ENCODE data around the gene PPP1CC. TPM values are rescaled to one million over a fixed set of nuclear protein-coding genes. Genes with fewer than 3 reads are reported as not detected.
A peak's percentile ranks its signal among the peaks of the same experiment; 100 is the strongest.
"Not testable (repeated sequence)": the region's sequence is repeated elsewhere in the genome, so short reads cannot be mapped to it uniquely, and the experiment has no call there.

The PPP1CC gene
- total RNA-seq, result 102 TPM
- long read RNA-seq, transcript PPP1CC-202 (8 exons, 1,472 nt), result minor isoform, 7 of 105 reads
- long read RNA-seq, transcript PPP1CC-201 (7 exons, 2,559 nt), result major isoform, 90 of 105 reads
- long read RNA-seq, partial matches to known transcripts, result 5 of 105 reads
- long read RNA-seq, other reads (novel, unspliced or antisense), result 1 of 105 reads

DNA sequence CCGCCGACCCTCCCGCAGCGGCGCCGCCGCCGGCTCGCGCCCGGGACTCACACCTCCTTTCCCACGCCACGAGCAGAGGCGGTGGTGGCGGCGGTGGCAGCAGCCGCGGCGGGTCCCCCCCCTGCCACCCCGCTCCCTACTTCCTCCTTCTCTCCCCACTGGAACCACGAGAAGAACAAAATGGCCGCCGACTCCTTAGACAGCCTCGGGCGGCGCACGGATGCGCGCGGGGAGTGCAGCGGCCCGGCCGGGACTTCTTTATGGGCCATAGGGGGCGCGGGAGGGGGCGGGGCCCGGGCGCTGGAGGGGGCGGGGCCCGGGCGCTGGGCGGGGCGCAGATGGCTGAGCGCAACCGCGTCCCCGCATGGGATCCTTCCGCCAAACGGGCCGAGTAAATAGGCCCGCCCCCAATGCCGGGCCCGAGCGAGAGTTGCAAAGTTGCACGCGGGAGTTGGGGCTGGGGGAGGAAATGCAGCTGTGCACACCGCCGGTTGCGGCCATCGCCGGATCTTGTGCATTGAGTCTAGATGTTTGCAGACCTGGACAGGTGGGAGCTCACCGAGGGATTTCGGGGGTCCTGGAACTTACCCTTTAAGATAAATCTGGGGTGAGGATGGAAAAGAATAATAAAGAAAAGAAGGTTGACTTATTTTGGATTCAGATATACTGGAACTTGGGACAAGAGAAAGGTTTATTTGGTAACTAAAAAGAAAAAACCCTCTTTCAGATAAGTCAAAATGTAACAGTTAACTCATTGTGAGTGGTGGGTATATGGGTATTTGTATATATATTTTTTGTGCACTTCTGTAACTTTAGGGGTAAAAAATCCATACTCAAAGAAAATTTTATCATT lies at the start of gene PPP1CC:
Gene PPP1CC, minus strand, starts transcription at position 174 of the 853 bp plus-strand sequence. CDS start 184 bp downstream, outside the sequence.
- peak; percentile 97 for DNase-seq (ENCODE audit: low spot score)
- intact Hi-C loops (cut with DNase I), result loop anchor here (5.0 kb wide), 3 partner anchors 46 to 131 kb away; partner anchors contain the start of gene TCTN1

DNA sequence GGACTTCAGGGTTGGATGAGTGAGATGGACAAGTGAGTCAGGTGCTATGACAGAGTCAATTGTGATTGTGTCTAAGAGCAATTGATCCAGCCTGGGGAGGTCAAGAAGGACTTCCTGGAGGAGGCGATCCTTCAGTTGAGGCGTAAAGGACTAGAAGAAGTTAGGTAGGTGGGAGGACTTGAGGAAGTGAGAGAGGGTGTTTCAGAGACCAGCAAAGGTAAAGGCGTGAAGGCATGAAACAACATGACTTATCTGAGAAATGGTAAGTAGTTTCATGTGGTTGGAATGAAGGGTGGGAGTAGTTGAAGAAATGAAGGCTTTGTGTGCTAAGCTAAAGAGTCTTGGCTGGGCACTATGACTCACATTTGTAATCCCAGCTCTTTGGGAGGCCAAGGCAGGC lies 48.9 kb upstream of the PPP1CC start:
- intact Hi-C loops (cut with DNase I), result no loop called here
- DNase-seq (ENCODE audit: low spot score), result no peak

DNA sequence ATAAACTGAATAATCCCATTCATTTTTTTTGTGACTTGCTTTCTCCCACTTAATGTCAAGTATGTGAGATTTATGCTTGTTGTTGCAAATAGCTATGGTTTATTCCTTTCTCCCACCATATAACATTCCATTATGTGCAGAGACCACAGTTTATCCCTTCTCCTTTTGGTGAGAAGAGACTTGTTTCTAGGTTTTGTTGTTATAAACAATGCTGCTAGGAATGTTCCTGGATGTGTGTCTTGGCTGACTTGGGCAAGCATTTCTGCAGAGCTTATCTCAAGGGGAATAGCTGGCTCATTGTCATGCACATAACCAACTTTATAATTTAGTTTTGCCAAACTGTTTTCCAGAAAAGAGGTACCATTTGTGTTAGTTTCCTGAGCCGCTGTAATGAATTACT lies 47.6 kb upstream of the PPP1CC start:
- no peak for DNase-seq (ENCODE audit: low spot score)
- intact Hi-C loops (cut with DNase I), result no loop called here

DNA sequence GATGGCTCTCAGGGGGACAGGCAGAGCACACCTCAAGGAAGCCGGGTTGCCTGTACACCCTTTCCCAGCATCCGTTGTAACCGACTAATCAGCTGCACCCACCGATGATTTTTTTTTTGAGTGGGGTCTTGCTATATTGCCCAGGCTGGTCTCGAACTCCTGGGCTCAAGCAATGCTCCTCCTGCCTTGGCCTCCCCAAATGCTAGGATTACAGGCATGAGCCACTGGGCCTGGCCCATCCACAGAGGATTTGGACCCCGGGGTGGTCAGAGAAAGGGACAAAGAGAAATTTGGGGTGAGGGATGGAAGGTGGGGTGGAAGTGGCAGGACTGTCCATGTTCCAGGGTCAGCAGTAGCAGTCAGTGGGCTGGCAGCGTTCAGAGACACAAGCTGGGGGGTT lies 43.3 kb upstream of the PPP1CC start:
- intact Hi-C loops (cut with DNase I), result no loop called here
- DNase-seq (ENCODE audit: low spot score), result no peak

DNA sequence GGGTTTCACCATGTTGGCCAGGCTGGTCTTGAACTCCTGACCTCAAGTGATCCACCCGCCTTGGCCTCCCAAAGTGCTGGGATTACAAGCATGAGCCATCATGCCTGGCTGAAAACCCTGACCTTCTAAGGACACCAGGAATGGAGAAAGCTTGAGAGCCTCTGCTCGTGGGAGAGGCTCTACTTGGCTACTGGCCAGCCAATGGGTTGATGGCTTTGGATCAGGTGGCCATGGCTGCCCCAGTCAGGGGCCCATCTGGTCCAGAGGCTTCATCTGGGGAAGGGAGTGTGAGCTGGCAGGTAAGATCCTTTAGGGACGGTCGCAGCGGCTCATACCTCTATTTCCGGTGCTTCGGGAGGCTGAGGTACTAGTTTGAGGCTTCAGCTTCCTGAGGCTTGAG lies 42.5 kb upstream of the PPP1CC start:
- DNase-seq (ENCODE audit: low spot score), result no peak
- intact Hi-C loops (cut with DNase I), result no loop called here

DNA sequence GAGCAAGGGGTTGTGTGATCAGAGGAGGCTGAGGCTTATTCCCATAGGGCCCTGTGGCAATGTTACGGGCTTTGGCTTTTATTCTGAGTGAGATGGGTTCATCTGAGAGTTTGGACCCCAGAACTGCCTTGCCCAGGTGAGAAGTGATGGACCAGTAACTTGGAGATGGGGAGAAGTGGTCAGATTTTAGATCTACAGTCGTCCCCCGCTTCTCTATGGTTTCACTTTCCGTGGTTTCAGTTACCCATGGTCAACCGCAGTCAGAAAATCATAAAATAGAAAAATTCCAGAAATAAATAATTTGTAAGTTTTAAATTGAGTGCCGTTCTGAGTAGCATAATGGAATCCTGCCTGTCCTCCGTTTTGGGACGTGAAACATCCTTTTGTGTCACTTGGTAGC lies 40.2 kb upstream of the PPP1CC start:
- no peak for DNase-seq (ENCODE audit: low spot score)
- intact Hi-C loops (cut with DNase I), result no loop called here

DNA sequence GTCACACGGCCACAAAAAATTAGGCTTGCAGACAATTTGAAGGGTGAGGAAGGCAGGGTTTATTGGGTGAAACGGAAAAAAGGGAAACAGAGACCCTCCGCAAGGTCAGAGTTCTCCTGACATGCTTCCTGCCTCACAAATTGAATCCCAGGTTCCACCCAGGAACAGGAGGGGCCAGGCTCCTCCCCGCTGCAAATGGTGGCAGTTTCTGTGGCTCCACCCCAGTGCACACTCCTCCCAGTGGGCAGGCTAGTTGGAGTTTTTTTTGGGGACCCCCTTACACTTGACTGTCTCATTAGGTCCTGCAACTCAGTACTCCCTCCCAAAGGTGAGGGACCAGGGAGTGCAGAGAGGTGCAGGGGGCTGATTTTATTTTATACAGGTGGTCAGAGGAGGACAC lies 39.4 kb upstream of the PPP1CC start:
- intact Hi-C loops (cut with DNase I), result no loop called here
- DNase-seq (ENCODE audit: low spot score), result no peak

DNA sequence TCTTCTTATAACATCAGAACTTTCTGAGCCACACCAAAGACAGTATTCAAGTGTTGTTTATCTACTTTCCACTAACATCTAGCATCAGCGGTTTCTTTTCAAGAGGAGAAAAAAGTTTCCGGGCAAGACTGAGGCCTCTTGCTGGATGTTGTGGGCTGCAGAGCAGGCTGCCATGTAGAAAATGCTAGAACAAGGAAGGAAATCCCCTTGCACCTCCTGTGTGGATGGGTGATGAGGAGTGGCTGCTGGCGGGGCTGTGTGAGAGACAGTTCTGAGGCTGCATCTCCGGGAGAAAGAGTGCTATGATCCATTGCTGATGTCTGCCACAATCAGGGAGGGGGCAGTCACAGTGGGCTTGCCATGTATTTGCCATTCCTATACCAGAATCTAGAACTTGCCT lies 37.8 kb upstream of the PPP1CC start:
- intact Hi-C loops (cut with DNase I), result no loop called here
- DNase-seq (ENCODE audit: low spot score), result no peak

DNA sequence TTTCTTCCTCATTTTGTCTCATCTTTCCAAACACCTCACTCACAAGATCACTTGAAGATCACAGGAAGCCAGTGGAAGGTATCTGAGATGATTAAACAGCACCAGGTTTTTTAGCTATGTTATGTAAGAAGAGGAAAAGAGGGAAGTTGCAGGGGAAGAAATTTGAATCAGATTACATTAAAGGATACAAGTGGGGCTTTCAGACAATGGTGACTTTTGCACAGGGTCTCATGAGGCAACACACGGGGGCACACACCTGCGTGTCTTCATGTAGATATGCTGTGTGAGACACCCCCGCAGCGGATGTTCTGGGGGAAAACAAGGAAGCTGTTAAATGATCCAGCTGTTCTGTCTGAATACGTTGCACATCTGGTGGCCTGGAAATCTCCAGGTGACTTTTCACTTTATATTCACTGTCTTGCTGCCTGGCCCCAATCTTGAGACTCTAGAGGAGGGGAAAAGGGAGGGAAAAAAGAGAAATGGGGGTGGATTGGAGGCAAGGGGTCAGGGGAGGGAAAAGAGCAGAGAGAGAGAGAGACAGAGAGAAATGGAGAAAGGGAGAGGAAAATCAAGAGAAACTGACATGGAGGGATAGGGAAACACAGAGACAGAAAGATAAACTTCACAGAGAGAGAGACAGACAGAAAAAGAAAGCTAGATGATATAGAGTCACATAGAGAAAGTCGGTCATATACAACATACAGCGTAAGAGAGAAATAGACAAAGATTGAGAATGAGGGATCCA lies 36.3 kb upstream of the PPP1CC start:
- DNase-seq (ENCODE audit: low spot score), result no peak
- intact Hi-C loops (cut with DNase I), result no loop called here

DNA sequence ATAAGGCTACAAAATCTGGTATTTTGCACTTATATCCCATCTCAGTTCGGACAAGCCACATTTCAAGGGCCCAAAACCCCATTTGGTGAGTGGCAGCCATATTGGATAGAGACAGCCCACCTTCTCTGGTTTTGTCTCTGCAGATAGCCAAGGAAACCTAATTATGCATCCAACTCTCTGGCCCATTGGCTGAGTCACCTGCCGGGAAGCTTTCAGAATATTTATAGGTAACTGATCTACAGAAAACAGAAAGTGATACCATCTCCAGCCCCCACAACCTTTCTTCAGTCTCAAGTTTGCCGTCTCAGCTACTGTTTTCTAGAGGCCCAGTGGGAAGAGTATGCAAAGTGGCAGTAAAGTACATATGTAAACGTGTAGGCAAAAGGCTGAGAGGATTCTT lies 33.7 kb upstream of the PPP1CC start:
- intact Hi-C loops (cut with DNase I), result no loop called here
- no peak for DNase-seq (ENCODE audit: low spot score)

DNA sequence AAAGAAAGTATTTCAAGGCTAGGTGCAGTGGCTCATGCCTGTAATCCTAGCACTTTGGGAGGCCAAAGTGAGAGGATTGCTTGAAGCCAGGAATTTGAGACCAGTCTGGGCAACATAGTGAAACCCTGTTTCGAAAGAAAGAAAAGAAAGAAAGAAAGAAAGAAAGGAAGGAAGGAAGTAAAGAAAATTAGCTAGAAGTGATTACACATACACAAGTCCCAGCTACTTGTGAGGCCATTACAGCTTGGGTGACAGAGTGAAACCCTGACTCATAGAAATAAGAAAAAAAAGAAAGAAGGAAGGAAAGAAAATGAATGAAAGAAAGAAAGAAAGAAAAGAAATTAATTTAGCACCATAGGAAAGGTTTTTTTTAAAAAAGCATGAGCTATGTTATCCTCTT lies 33.3 kb upstream of the PPP1CC start:
- no peak for DNase-seq (ENCODE audit: low spot score)
- intact Hi-C loops (cut with DNase I), result no loop called here

DNA sequence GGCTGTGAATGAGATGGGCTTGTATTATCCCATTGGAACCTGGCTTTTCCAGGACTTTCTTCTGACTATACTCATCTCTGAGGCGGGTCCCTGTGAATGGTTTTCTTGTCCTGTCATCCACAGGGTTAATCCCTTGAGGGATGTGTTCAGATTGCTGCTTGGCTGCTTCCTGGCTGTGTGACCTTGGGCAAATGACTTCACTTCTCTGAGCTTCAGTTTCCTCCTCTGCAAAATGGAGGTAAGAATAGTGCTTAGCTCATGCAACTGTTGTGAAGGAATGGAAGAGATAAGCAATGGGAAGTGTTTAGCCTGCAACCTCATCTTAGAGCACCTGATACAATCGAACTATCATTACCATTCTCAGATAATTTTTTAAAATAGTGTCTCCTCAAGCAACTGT lies 32.1 kb upstream of the PPP1CC start:
- intact Hi-C loops (cut with DNase I), result no loop called here
- no peak for DNase-seq (ENCODE audit: low spot score)

DNA sequence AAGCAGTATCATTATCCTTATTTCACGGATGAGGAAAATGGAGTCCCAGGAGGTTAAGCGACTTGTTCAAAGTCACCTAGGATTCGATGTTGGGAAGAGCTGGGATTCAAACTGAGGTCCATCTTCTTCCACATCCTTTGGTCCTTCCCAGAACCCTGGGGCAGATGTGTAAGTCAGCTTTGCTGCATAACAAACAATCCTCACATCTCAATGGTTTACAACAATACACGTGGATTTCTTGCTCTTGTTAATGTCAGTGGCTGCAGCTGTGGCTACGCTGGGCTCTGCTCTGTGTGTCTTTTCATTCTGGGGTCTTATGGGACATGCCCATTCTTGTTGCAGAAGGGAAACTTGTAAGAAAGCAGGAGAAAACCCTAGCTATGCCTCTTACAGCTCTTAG lies 26.3 kb upstream of the PPP1CC start:
- DNase-seq (ENCODE audit: low spot score), result no peak
- intact Hi-C loops (cut with DNase I), result no loop called here

DNA sequence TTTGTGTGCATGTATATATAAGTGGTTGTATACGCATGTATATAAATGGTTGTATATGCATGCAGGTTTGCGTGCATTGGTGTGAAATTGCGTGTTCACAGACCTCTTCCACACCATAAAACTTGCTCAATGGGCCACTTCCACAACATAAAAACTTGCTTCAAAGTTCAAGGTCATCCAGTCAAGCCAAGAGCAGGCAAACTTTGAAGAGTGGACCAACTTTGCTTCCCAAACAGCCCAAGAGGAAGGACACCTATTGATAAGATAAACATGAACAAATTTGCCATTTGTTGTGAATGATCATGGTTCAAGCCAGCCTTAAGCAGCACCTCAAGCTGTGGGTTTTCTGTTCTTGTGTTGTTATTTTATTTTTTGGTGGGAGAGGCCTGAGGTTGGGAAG lies 25.2 kb upstream of the PPP1CC start:
- no peak for DNase-seq (ENCODE audit: low spot score)
- intact Hi-C loops (cut with DNase I), result no loop called here

DNA sequence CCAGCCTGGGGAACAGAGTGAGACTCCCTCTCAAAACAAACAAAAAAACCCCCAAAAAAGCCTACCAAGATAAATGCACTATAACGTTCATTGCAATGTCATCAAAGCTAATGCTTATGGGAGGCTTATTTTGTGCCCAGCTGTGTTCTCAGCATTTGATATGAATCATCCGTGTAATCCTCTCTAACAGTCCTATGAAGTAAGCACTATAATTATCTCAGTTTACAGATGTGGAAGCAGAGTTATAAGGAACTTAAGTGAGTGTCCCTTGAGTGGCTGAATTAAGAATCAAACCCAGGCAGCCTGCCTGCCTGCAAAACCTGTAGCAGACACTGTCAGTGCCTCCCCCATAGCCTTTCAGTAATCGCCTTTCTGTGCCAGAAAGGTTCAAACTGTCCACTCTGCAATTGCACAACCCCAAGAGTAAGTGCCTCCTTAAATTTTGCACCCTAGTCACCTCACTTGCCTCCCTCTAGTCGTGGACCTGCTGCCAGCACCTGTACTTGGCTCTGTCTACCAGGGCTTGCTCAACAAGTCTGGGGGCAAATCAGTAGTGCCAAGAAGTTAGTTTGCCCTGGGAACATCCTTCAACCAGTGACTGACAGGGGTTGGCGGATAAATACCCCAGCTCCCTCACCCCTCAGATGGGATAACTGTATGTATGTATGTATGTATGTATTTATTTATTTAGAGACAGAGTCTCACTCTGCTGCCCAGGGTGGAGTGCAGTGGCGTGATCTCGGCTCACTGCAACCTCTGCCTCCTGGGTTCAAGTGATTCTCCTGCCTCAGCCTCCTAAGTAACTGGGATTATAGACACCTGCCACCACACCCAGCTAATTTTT lies 23.8 kb upstream of the PPP1CC start:
- intact Hi-C loops (cut with DNase I), result no loop called here
- DNase-seq (ENCODE audit: low spot score), result no peak

DNA sequence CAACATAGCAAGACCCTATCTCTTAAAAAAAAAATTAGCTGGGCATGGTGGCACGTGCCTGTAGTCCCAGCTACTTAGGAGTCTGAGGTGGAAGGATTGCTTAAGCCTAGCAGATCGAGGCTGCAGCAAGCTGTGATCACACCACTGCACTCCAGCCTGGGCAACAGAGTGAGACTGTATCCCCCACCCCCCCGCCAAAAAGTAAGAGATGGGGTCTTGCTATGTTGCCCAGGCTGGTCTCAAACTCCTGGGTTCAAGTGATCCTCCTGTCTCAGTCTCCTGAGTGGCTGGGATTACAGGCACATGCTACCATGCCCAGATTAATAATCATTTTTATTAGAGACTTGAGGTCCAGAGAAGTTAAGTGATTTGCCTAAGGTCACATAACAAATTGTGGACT lies 22.9 kb upstream of the PPP1CC start:
- DNase-seq (ENCODE audit: low spot score); intact Hi-C loops (cut with DNase I): not testable (repeated sequence)

DNA sequence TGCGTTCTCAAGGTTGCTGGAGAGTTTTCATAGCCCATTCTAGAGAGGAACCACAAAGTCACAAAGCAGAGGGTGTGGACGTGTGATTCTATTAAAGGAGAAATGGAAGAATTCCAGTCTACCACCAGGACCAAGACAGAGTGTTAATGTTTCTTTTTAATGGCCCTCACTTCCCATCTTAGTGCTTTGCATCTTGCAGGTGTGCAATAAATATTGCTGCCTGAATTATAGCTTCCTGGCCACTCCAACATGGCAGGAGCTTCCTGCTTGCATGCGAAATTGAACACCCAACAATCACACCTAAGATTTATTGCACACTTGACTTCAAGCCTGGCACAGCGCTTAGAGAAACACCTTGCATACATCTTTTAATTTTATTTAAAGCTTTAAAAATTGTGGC lies 22.4 kb upstream of the PPP1CC start:
- DNase-seq (ENCODE audit: low spot score), result no peak
- intact Hi-C loops (cut with DNase I), result no loop called here

DNA sequence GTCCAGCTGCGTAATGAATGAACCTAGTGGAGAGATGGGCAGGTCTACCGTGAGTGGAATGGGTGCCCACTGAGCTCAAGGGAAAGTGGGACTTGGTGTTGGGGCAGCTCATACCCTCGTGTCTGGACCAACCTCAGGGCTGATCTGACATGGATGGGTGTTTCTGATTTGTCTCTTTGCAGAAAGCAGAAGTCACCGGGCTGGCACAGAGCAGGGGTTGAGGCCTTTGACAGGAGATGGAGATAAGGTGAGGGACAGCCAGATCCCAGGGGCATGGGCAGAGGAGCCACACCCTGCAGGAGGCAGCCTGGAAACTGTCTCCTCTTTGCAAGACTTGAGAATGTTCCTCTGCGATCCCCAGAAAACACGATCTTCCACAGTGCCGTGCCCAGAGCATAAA lies 20.9 kb upstream of the PPP1CC start:
- no peak for DNase-seq (ENCODE audit: low spot score)
- intact Hi-C loops (cut with DNase I), result no loop called here

DNA sequence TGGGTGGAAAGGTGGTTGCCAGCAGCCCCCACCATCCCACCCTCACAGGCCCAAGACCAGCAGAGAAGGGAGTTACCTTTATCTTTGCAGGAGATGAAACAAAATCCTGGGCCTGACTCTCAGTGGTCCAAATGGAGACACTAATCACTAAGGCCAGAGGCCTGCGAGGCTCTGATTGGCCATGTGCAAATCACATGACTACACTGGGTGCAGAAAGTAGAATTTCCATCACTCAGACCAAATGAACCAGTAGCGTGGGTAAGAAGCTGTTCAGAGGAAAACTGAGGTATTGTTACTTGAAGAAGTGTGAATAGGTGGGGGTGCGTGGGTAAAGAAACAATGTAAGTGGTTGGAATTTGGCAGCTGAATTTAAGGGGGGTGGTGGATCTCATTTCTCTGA lies 20.2 kb upstream of the PPP1CC start:
- DNase-seq (ENCODE audit: low spot score), result no peak
- intact Hi-C loops (cut with DNase I), result no loop called here

DNA sequence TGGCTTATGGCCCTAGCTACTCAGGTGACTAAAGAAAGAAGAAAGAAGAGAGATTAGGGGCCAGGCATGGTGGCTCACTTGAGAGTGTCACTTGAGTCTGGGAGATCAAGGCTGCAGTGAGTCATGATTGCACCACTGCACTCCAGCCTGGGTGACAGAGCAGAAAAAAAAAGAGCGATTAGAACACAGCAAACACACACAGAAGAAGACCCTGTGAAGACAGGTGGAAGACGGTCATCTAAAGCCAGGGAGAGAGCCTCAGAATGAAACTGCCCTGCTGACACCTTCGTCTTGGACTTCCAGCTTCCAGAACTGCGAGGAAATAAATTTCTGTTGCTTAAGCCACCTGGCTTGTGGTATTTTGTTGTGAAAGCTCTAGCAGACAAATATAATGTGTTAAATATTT lies 17.5 kb upstream of the PPP1CC start:
- no peak for DNase-seq (ENCODE audit: low spot score)
- intact Hi-C loops (cut with DNase I), result no loop called here

Data from cardiac septum (tissue), 1 donor.